DMS 273 (cell line): Measurements from ENCODE around the gene C20orf173.

ENCODE experiments used
- DNase-seq: peaks from one replicate; lab custom pipeline; 2025; ENCODE audit not compliant: unreplicated experiment; lab: John Stamatoyannopoulos, UW

C20orf173 gene

GRCh38 chr20:35529552-35529951 is at the start of gene C20orf173:
C20orf173 (minus strand) TSS chr20:35529652; CDS start chr20:35529373, 279 bp downstream.
- no peak for DNase-seq

- DNase-seq: no peak
These were observed 49.7 kb upstream of the C20orf173 start for GRCh38 chr20:35579196-35579595.

- DNase-seq: no peak
These were observed 49.0 kb upstream of the C20orf173 start for GRCh38 chr20:35578469-35578868.

GRCh38 chr20:35576816-35577215 is 47.4 kb upstream of the C20orf173 start:
- DNase-seq: no peak

- DNase-seq: no peak
These were observed 46.5 kb upstream of the C20orf173 start for GRCh38 chr20:35575958-35576357.

- DNase-seq: no peak
These were observed 43.4 kb upstream of the C20orf173 start for GRCh38 chr20:35572838-35573237.

- no peak for DNase-seq
These were observed 42.1 kb upstream of the C20orf173 start for GRCh38 chr20:35571555-35571954.

- peak; percentile 36 for DNase-seq
These were observed 39.2 kb upstream of the C20orf173 start for GRCh38 chr20:35568645-35569044.

- DNase-seq: no peak
These were observed 35.5 kb upstream of the C20orf173 start for GRCh38 chr20:35564905-35565304.

GRCh38 chr20:35563834-35564233 is 34.4 kb upstream of the C20orf173 start:
- DNase-seq: no peak

- DNase-seq: no peak
These were observed 33.2 kb upstream of the C20orf173 start for GRCh38 chr20:35562541-35563110.

GRCh38 chr20:35561671-35562070 is 32.2 kb upstream of the C20orf173 start:
- DNase-seq: no peak

GRCh38 chr20:35561268-35561667 is 31.8 kb upstream of the C20orf173 start:
- peak; percentile 77 for DNase-seq

- DNase-seq: no peak
These were observed 31.1 kb upstream of the C20orf173 start for GRCh38 chr20:35560541-35560940.

GRCh38 chr20:35560105-35560511 is 30.7 kb upstream of the C20orf173 start:
- DNase-seq: no peak

- no peak for DNase-seq
These were observed 29.7 kb upstream of the C20orf173 start for GRCh38 chr20:35559042-35559693.

GRCh38 chr20:35558451-35558850 is 29.0 kb upstream of the C20orf173 start:
- no peak for DNase-seq

GRCh38 chr20:35556871-35557270 is 27.4 kb upstream of the C20orf173 start:
- no peak for DNase-seq

GRCh38 chr20:35555951-35556645 is 26.6 kb upstream of the C20orf173 start:
- DNase-seq: no peak

GRCh38 chr20:35555461-35555860 is 26.0 kb upstream of the C20orf173 start:
- peak; percentile 15 for DNase-seq

- DNase-seq: no peak
These were observed 23.5 kb upstream of the C20orf173 start for GRCh38 chr20:35552914-35553313.

GRCh38 chr20:35551503-35551902 is 22.1 kb upstream of the C20orf173 start:
- DNase-seq: no peak
